Measurements from ENCODE around the gene PUS10. TPM values are rescaled to one million over a fixed set of nuclear protein-coding genes. Genes with fewer than 3 reads are reported as not detected.

The PUS10 gene
- total and polyA plus RNA-seq, 2 of the 13 experiments (the other 11 are each of a cell fraction or from before 2014, with no cell fraction given) = 41.4 to 44.3 TPM

DNA sequence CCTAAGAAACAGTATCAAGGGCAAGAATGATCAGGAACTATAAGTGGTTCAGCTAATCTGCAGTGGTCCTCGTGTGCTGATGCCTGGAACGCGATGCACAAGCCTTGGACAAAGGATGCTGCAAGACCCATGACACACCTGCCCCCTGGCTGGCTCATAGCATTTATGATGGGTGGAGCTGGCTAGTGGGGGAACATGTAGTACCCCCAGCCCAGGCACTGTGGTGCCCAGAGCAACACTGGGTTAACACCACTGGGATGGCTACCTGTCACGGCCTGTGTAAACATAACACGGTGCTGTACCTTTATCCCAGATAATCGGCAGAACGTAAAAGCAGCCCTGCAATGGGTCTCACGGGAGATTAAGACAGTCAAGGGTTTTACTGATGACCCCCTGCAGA, 60.8 kb downstream of the PUS10 start:
- TF ChIP-seq NFE2L2 (IDR thresholded peaks at IDR 0.05; ENCODE audit: low read length) (no peak), POLR2A (IDR thresholded peaks at IDR 0.05; ENCODE audit: insufficient read depth in 1 of 2, low read depth in 2 of 2, low read length in 2 of 2) (0 out of 4 replicates have a peak, but pooled peaks of 1 of the 2 experiments have one; percentile 14), PCBP1 (IDR thresholded peaks at IDR 0.05; ENCODE audit: borderline replicate concordance, low read depth, low read length) (no peak), SIX1 (CRISPR knock-in tag; IDR thresholded peaks at IDR 0.05; ENCODE audit: borderline replicate concordance) (no peak), PITX1 (CRISPR knock-in tag; IDR thresholded peaks at IDR 0.05) (no peak), SRSF4 (IDR thresholded peaks at IDR 0.05; ENCODE audit: low read depth, low read length, poor library complexity, severe bottlenecking) (no peak)
- TF ChIP-seq, protein P1, sequence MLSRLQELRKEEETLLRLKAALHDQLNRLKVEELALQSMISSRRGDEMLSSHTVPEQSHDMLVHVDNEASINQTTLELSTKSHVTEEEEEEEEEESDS (CRISPR knock-in tag; IDR thresholded peaks at IDR 0.05; ENCODE audit: borderline replicate concordance) = no peak
- ChIA-PET CTCF (ENCODE audit: low intra/inter-chr PET ratio, low total read pairs) (no interaction called here), POLR2A (no interaction called here)
- no TSS peak for BruUV-seq (replicated peaks)
- Histone ChIP-seq H3K27ac (ENCODE audit: extremely low read length, insufficient read depth, low read length) (no peak overlapping the region), H3K27me3 (ENCODE audit: control insufficient read depth in 1 of 2, insufficient read depth in 2 of 2, low read length in 2 of 2) (no peaks in the 10 kb centered on the region), H3K36me3 (replicated peaks in 1 of 2; ENCODE audit: control insufficient read depth in 1 of 2, insufficient read depth in 2 of 2, low read length in 2 of 2) (peaks cover 32 to 81% of the 10 kb centered on the region in 2 experiments), H3K9ac (ENCODE audit: insufficient read depth, low read depth, low read length) (no peak overlapping the region), H3K79me2 (ENCODE audit: insufficient read depth, low read length) (no peaks in the 10 kb centered on the region), H2AFZ (ENCODE audit: low read length) (no peak overlapping the region), H3K4me3 (replicated peaks in 1 of 3; ENCODE audit: insufficient read depth in 1 of 3, low read depth in 2 of 3, low read length in 3 of 3) (no peak overlapping the region), H3K4me1 (ENCODE audit: insufficient read depth, low read length) (no peaks in the 10 kb centered on the region), H4K20me1 (ENCODE audit: insufficient read depth, low read length) (no peaks in the 10 kb centered on the region), H3K9me3 (ENCODE audit: low read length) (no peaks in the 10 kb centered on the region), H3K4me2 (ENCODE audit: low read depth, low read length) (no peak overlapping the region)
- intact Hi-C loops (cut with micrococcal nuclease; ENCODE audit: unreplicated experiment) (no loop called here), in situ Hi-C loops (cut with HindIII; ENCODE audit: extremely low pct_ligation_motif_present, low pct_unique_long_range_greater_than_20kb) (no loop called here)
- DNase-seq (ENCODE audit: low spot score) (no peak), ATAC-seq (peak; percentile 21; the same call in 1 of the 3 replicates), FAIRE-seq (no peak)
- WGBS (ENCODE audit: low lambda C conversion rate) = 94% methylated on average over 6 of the region's 8 CpGs

DNA sequence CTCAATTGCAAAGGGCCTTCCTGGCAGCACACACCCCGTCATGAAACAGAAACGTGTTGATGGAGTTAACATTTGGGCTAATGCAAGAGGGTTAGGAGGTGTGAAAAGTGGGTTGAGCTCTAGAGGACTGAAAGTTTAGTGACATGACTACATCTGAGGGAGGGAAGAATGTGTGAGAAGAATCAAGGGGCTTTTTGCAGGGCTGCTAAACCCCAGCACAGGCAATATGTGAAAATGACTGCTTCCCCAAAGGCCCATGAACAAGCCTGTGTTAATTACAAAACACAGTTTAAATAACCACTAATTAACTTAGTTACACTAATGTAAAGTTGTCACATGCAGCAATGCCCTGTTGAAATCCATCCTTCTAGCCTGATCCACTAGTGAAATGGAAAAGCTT, 63.9 kb downstream of the PUS10 start:
- no peak for FAIRE-seq
- no TSS peak for BruUV-seq (replicated peaks)
- no peaks in the 10 kb centered on the region for H3K9me3 ChIP-seq (ENCODE audit: low read length)
- TF ChIP-seq SYNCRIP (IDR thresholded peaks at IDR 0.05; ENCODE audit: insufficient read depth, low read depth, low read length) (no peak), SATB2 (CRISPR knock-in tag; IDR thresholded peaks at IDR 0.05) (no peak), THRA (CRISPR knock-in tag; IDR thresholded peaks at IDR 0.05; ENCODE audit: borderline replicate concordance) (no peak), NFE2 (CRISPR knock-in tag; IDR thresholded peaks at IDR 0.05) (no peak), SALL1 (CRISPR knock-in tag; IDR thresholded peaks at IDR 0.05) (no peak), HOXA9 (CRISPR knock-in tag; IDR thresholded peaks at IDR 0.05; ENCODE audit: borderline replicate concordance) (no peak), ZNF567 (CRISPR knock-in tag; IDR thresholded peaks at IDR 0.05; ENCODE audit: borderline replicate concordance) (no peak), RFXAP (CRISPR knock-in tag; IDR thresholded peaks at IDR 0.05; ENCODE audit: borderline replicate concordance) (no peak), ATF5 (CRISPR knock-in tag; IDR thresholded peaks at IDR 0.05; ENCODE audit: low read depth) (no peak), U2AF2 (IDR thresholded peaks at IDR 0.05; ENCODE audit: low read depth, low read length) (no peak), KMT2A (CRISPR knock-in tag; IDR thresholded peaks at IDR 0.05) (no peak), ZNF446 (CRISPR knock-in tag; IDR thresholded peaks at IDR 0.05) (no peak)

More for the DNA sequence above, 63.9 kb downstream of the PUS10 start:
- Histone ChIP-seq H3K27ac (ENCODE audit: extremely low read length, insufficient read depth, low read length) (no peak overlapping the region), H3K79me2 (ENCODE audit: insufficient read depth, low read length) (no peaks in the 10 kb centered on the region), H3K4me2 (ENCODE audit: low read depth, low read length) (no peak overlapping the region), H3K36me3 (replicated peaks in 1 of 2; ENCODE audit: control insufficient read depth in 1 of 2, insufficient read depth in 2 of 2, low read length in 2 of 2) (peaks cover 28 to 59% of the 10 kb centered on the region in 2 experiments), H3K4me1 (ENCODE audit: insufficient read depth, low read length) (no peaks in the 10 kb centered on the region), H3K4me3 (replicated peaks in 1 of 3; ENCODE audit: insufficient read depth in 1 of 3, low read depth in 2 of 3, low read length in 3 of 3) (no peak overlapping the region), H3K9ac (ENCODE audit: insufficient read depth, low read depth, low read length) (no peak overlapping the region), H2AFZ (ENCODE audit: low read length) (no peak overlapping the region), H3K27me3 (ENCODE audit: control insufficient read depth in 1 of 2, insufficient read depth in 2 of 2, low read length in 2 of 2) (no peaks in the 10 kb centered on the region), H4K20me1 (ENCODE audit: insufficient read depth, low read length) (no peaks in the 10 kb centered on the region)
- in situ Hi-C loops (cut with HindIII; ENCODE audit: extremely low pct_ligation_motif_present, low pct_unique_long_range_greater_than_20kb) (no loop called here), intact Hi-C loops (cut with micrococcal nuclease; ENCODE audit: unreplicated experiment) (no loop called here)
- CTCF ChIA-PET (ENCODE audit: low intra/inter-chr PET ratio, low total read pairs) = no interaction called here
- DNase-seq (ENCODE audit: low spot score) (no peak), ATAC-seq (no peak)
- POLR2A ChIA-PET = no interaction called here
- 93% methylated on average over 2 of the region's 2 CpGs for WGBS (ENCODE audit: low lambda C conversion rate)

Measured in HepG2 (cell line).